Skeletal muscle cell (primary cell): Measurements from ENCODE around the gene CFAP44.
"Not testable (repeated sequence)": the region's sequence is repeated elsewhere in the genome, so short reads cannot be mapped to it uniquely, and the experiment has no call there.

Experiments used
- DNase-seq: peaks from one replicate; pipeline ENCODE4 v3.0.0-alpha.2; 2010; ENCODE audit warnings: low read depth
- H3K4me3 ChIP-seq: 2 replicates; pipeline ENCODE4 v1.5.1; 2011; ENCODE audit warnings: low read depth, mild to moderate bottlenecking, control low read depth, low read length, moderate library complexity

CFAP44 gene

GRCh38 chr3:113441051-113441770 lies at the start of gene CFAP44:
Gene CFAP44 (minus strand): TSS chr3:113441493. CDS start chr3:113433664, 7,829 bp downstream.
- DNase-seq, result no peak
- H3K4me3 ChIP-seq, result peak within 1 kb of the TSS; percentile 21

- H3K4me3 ChIP-seq, result no peak overlapping the region
- DNase-seq, result no peak
Observed at GRCh38 chr3:113485161-113485609, 43.9 kb upstream of the CFAP44 start.

GRCh38 chr3:113468539-113468938 lies 27.2 kb upstream of the CFAP44 start:
- H3K4me3 ChIP-seq, result no peak overlapping the region
- DNase-seq, result no peak

GRCh38 chr3:113461488-113461887 lies 20.2 kb upstream of the CFAP44 start:
- DNase-seq, result no peak
- no peak overlapping the region for H3K4me3 ChIP-seq

- H3K4me3 ChIP-seq, DNase-seq: not testable (repeated sequence)
Observed at GRCh38 chr3:113458554-113458953, 17.3 kb upstream of the CFAP44 start.

- DNase-seq, result no peak
- no peak overlapping the region for H3K4me3 ChIP-seq
Observed at GRCh38 chr3:113455446-113455845, 14.2 kb upstream of the CFAP44 start.

GRCh38 chr3:113454630-113455029 lies 13.3 kb upstream of the CFAP44 start:
- H3K4me3 ChIP-seq, result no peak overlapping the region
- no peak for DNase-seq

- DNase-seq, result no peak
- no peak overlapping the region for H3K4me3 ChIP-seq
Observed at GRCh38 chr3:113454057-113454456, 12.8 kb upstream of the CFAP44 start.

GRCh38 chr3:113450911-113451310 lies 9.6 kb upstream of the CFAP44 start:
- DNase-seq, result no peak
- no peak overlapping the region for H3K4me3 ChIP-seq

- DNase-seq, result no peak
- no peak overlapping the region for H3K4me3 ChIP-seq
Observed at GRCh38 chr3:113439606-113440005, 1.7 kb downstream of the CFAP44 start.

GRCh38 chr3:113438224-113438623 lies 3.1 kb downstream of the CFAP44 start:
- H3K4me3 ChIP-seq, result no peak overlapping the region
- DNase-seq, result no peak

GRCh38 chr3:113437411-113437810 lies 3.9 kb downstream of the CFAP44 start:
- no peak overlapping the region for H3K4me3 ChIP-seq
- DNase-seq, result no peak

- H3K4me3 ChIP-seq, result no peak overlapping the region
- DNase-seq, result peak; percentile 46
Observed at GRCh38 chr3:113436809-113437208, 4.5 kb downstream of the CFAP44 start.

GRCh38 chr3:113431811-113432210 lies 9.5 kb downstream of the CFAP44 start:
- no peak overlapping the region for H3K4me3 ChIP-seq
- DNase-seq, result peak; percentile 24

GRCh38 chr3:113428581-113428980 lies 12.7 kb downstream of the CFAP44 start:
- H3K4me3 ChIP-seq, result no peak overlapping the region
- DNase-seq, result no peak

- no peak overlapping the region for H3K4me3 ChIP-seq
- no peak for DNase-seq
Observed at GRCh38 chr3:113423699-113424098, 17.6 kb downstream of the CFAP44 start.

- H3K4me3 ChIP-seq, result no peak overlapping the region
- DNase-seq, result no peak
Observed at GRCh38 chr3:113421082-113421481, 20.2 kb downstream of the CFAP44 start.

- H3K4me3 ChIP-seq, result no peak overlapping the region
- DNase-seq, result no peak
Observed at GRCh38 chr3:113409676-113410075, 31.6 kb downstream of the CFAP44 start.

GRCh38 chr3:113405180-113405579 lies 36.1 kb downstream of the CFAP44 start:
- no peak overlapping the region for H3K4me3 ChIP-seq
- peak; percentile 6 for DNase-seq

GRCh38 chr3:113404637-113405036 lies 36.7 kb downstream of the CFAP44 start:
- DNase-seq, result no peak

More at GRCh38 chr3:113404637-113405036, 36.7 kb downstream of the CFAP44 start:
- H3K4me3 ChIP-seq, result no peak overlapping the region
